ENCODE results near the gene SPAG16. TPM values are rescaled to one million over a fixed set of nuclear protein-coding genes. Genes with fewer than 3 reads are reported as not detected.

The SPAG16 gene
- total and polyA plus RNA-seq, 3 donors from 2014 or later = 69.7 to 111 (median 80.7) TPM

- H3K9me3 ChIP-seq = peaks cover 3% of the 10 kb centered on the region
- no peak for TF ChIP-seq POLR2A (IDR thresholded peaks at IDR 0.05)
- no peak for TF ChIP-seq CTCF (IDR thresholded peaks at IDR 0.05)
- intact Hi-C loops (cut with DNase I; ENCODE audit: low total_unique reads) = no loop called here
- 50 to 55% methylated on average over 1 to 3 of the region's 3 CpGs for whole genome bisulfite sequencing, 2 donors
- DNase-seq = peak; percentile 74
- no peaks in the 10 kb centered on the region for H3K4me1 ChIP-seq
- H3K27ac ChIP-seq = no peak overlapping the region
- H3K4me3 ChIP-seq = no peak overlapping the region
- no peaks in the 10 kb centered on the region for H3K36me3 ChIP-seq (ENCODE audit: low read depth, missing control alignments)
- H3K27me3 ChIP-seq = no peaks in the 10 kb centered on the region
Measured at GRCh38 chr2:213306316-213306942, 22.2 kb downstream of the SPAG16 start.

GRCh38 chr2:213315168-213315876 is 31.1 kb downstream of the SPAG16 start:
- intact Hi-C loops (cut with DNase I; ENCODE audit: low total_unique reads) = no loop called here
- no peaks in the 10 kb centered on the region for H3K4me1 ChIP-seq
- WGBS, 2 donors = 70 to 78% methylated on average over 6 of the region's 6 CpGs
- H3K27ac ChIP-seq = no peak overlapping the region
- DNase-seq = no peak
- no peaks in the 10 kb centered on the region for H3K36me3 ChIP-seq (ENCODE audit: low read depth, missing control alignments)
- no peaks in the 10 kb centered on the region for H3K27me3 ChIP-seq
- TF ChIP-seq CTCF (IDR thresholded peaks at IDR 0.05) = no peak
- no peak for TF ChIP-seq POLR2A (IDR thresholded peaks at IDR 0.05)
- H3K4me3 ChIP-seq = no peak overlapping the region
- no peaks in the 10 kb centered on the region for H3K9me3 ChIP-seq

- TF ChIP-seq POLR2A (IDR thresholded peaks at IDR 0.05) = no peak
- TF ChIP-seq CTCF (IDR thresholded peaks at IDR 0.05) = no peak
- no peaks in the 10 kb centered on the region for H3K4me1 ChIP-seq
- no peaks in the 10 kb centered on the region for H3K36me3 ChIP-seq (ENCODE audit: low read depth, missing control alignments)
- intact Hi-C loops (cut with DNase I; ENCODE audit: low total_unique reads) = no loop called here
- H3K27ac ChIP-seq = no peak overlapping the region
- 88 to 92% methylated on average over 3 of the region's 3 CpGs for WGBS, 2 donors
- no peak for DNase-seq
- no peaks in the 10 kb centered on the region for H3K9me3 ChIP-seq
- no peaks in the 10 kb centered on the region for H3K27me3 ChIP-seq
- H3K4me3 ChIP-seq = no peak overlapping the region
Measured at GRCh38 chr2:213316001-213316735, 31.9 kb downstream of the SPAG16 start.

GRCh38 chr2:213317929-213318328 is 33.7 kb downstream of the SPAG16 start:
- intact Hi-C loops (cut with DNase I; ENCODE audit: low total_unique reads) = no loop called here
- 64 to 81% methylated on average over 3 of the region's 3 CpGs for WGBS, 2 donors
- no peak for TF ChIP-seq POLR2A (IDR thresholded peaks at IDR 0.05)
- no peak for TF ChIP-seq CTCF (IDR thresholded peaks at IDR 0.05)
- Histone ChIP-seq H3K36me3 (ENCODE audit: low read depth, missing control alignments) (no peaks in the 10 kb centered on the region), H3K27me3 (no peaks in the 10 kb centered on the region), H3K9me3 (no peaks in the 10 kb centered on the region), H3K4me1 (no peaks in the 10 kb centered on the region), H3K27ac (no peak overlapping the region), H3K4me3 (no peak overlapping the region)
- DNase-seq = no peak

All from testis (tissue), 3 donors.